Testis (tissue), 3 donors: Measurements from ENCODE around the gene UPB1. TPM values are rescaled to one million over a fixed set of nuclear protein-coding genes. Genes with fewer than 3 reads are reported as not detected.

ENCODE experiments used
- DNase-seq: peaks from one replicate; pipeline ENCODE4 v3.0.0-alpha.2; 2019
- H3K27ac ChIP-seq, 2 donors: fragments of 200-600 bp; sonication (generic); one replicate each; pipeline ENCODE4 v1.5.1; 2019
- H3K27me3 ChIP-seq: fragments of 200-600 bp; sonication (generic); one replicate; pipeline ENCODE4 v1.5.1; 2019
- H3K36me3 ChIP-seq: fragments of 200-600 bp; sonication (generic); one replicate; pipeline ENCODE4 v1.5.1; 2017; ENCODE audit warnings: low read depth; ENCODE audit errors: missing control alignments
- H3K4me1 ChIP-seq: fragments of 200-600 bp; sonication (generic); one replicate; pipeline ENCODE4 v1.5.1; 2019
- H3K4me3 ChIP-seq, 2 donors: fragments of 200-600 bp; sonication (generic); one replicate each; pipeline ENCODE4 v1.5.1; 2017 to 2019
- H3K9me3 ChIP-seq: fragments of 200-600 bp; sonication (generic); one replicate; pipeline ENCODE4 v1.5.1; 2017
- CTCF ChIP-seq, 3 experiments: fragments of 450-650 bp in 2 of 3; fragments of 200-600 bp in 1 of 3; sonication (generic) in 1 of 3; IDR thresholded peaks; one replicate each; pipeline ENCODE4 v1.5.1; 2016 to 2019; ENCODE audit warnings: antibody characterized with exemption in 3 of 3, mild to moderate bottlenecking in 2 of 3, moderate library complexity in 1 of 3
- POLR2A ChIP-seq: fragments of 450-650 bp; IDR thresholded peaks from one replicate; pipeline ENCODE4 v1.6.1; 2017; ENCODE audit warnings: antibody characterized with exemption, mild to moderate bottlenecking, moderate library complexity
- WGBS, 2 donors: methylation state at CpG; one replicate each; pipeline ENCODE4 v1.1.5; 2018; 5-methylcytosine and 5-hydroxymethylcytosine counted together
- intact Hi-C: fragments of 100-400 bp; cut with DNase I; formaldehyde crosslinking; loops from one replicate; pipeline ENCODE4 v1.15.1; 2023; ENCODE audit warnings: low total_unique reads
- polyA plus RNA-seq: library from polyadenylated mRNA; stranded (reverse); fragments of 350-450 nt; fragmentation: Illumina TruSeq; extraction: RNeasy Lipid Tissue Mini Kit (QIAGEN cat#74804); gene quantifications from one replicate; pipeline ENCODE4 v1.2.3, GENCODE V29; 2014; ENCODE audit warnings: low read depth, low replicate concordance; ENCODE audit not compliant: insufficient read depth
- total RNA-seq, 2 donors: library from RNA; depleted of rRNA; stranded (reverse); fragments of >200 nt; gene quantifications; one replicate each; pipeline ENCODE4 v1.2.3, GENCODE V29; 2016

Gene UPB1
- total and polyA plus RNA-seq, 3 donors from 2014 or later, result 6.7 to 12.1 (median 11.5) TPM

- H3K27ac ChIP-seq, result no peak overlapping the region
- DNase-seq, result peak; percentile 73
- intact Hi-C loops, result loop anchor here (10.0 kb wide), 2 partner anchors 78 to 178 kb away; partner anchors contain the start of gene ADORA2A
- H3K4me3 ChIP-seq, result no peak overlapping the region
- no peaks in the 10 kb centered on the region for H3K4me1 ChIP-seq
- no peaks in the 10 kb centered on the region for H3K27me3 ChIP-seq
- peak; percentile 37 to 58 (median 50) for TF ChIP-seq CTCF (IDR thresholded peaks at IDR 0.05)
- TF ChIP-seq POLR2A, result no peak
- no peaks in the 10 kb centered on the region for H3K36me3 ChIP-seq
- no peaks in the 10 kb centered on the region for H3K9me3 ChIP-seq
- WGBS, 2 donors, result 80 to 88% methylated on average over 7 of the region's 7 CpGs
Measured at GRCh38 chr22:24503137-24503842, 8.2 kb downstream of the UPB1 start.

DNA sequence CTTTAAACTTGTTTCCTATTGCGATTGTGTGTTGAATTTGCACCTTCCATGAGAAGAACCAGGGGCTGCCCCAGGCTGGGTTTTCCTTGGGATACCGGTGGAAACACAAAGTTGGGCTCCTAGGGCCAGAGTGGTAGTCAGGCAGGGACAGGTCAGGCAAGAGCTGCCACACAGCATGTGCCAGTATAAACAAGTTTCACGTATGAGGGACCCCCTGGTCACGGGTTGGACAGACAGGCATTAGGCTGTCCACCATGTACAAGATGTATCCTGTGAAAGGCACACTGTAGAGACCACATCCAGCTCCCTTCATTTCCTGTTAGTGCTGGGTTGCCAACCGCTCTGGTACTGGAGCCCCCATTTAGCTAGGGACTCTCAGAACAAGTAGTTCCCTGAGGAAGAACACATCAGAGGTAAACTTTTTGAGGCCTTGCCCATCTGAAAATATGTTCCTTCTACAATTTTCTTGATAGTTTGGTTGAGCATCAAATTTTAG is 8.8 kb downstream of the UPB1 start:
- 94 to 95% methylated on average over 5 of the region's 5 CpGs for WGBS, 2 donors
- H3K27ac ChIP-seq, result no peak overlapping the region
- H3K4me1 ChIP-seq, result no peaks in the 10 kb centered on the region
- TF ChIP-seq CTCF (IDR thresholded peaks at IDR 0.05) (no peak), POLR2A (no peak)
- no peak overlapping the region for H3K4me3 ChIP-seq
- no peak for DNase-seq
- no peaks in the 10 kb centered on the region for H3K9me3 ChIP-seq
- no peaks in the 10 kb centered on the region for H3K36me3 ChIP-seq
- H3K27me3 ChIP-seq, result no peaks in the 10 kb centered on the region
- intact Hi-C loops, result loop anchor here (10.0 kb wide), 2 partner anchors 79 to 179 kb away; partner anchors contain the start of gene ADORA2A

DNA sequence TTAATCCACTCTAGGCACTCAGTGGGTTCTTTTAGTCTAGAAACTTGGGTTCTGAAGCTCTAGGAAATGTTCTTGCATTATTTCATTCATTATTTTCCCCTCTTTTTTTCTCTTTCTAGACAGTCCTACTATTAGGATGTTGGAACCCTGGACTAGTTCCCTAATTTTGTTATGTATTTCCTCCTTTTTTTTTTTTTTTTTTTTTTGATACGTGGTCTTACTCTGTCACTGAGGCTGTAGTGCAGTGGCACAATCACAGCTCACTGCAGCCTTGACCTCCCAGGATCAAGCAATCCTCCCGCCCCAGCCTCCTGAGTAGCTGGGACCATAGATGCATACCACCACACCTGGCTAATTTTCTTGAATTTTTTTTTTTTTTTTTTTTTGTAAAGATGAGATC is 9.4 kb downstream of the UPB1 start:
- intact Hi-C loops, result loop anchor here (10.0 kb wide), 2 partner anchors 80 to 180 kb away; partner anchors contain the start of gene ADORA2A
- H3K36me3 ChIP-seq, result no peaks in the 10 kb centered on the region
- no peaks in the 10 kb centered on the region for H3K9me3 ChIP-seq
- no peak for TF ChIP-seq POLR2A
- no peak for TF ChIP-seq CTCF (IDR thresholded peaks at IDR 0.05)
- H3K4me3 ChIP-seq, result no peak overlapping the region
- no peak overlapping the region for H3K27ac ChIP-seq
- H3K4me1 ChIP-seq, result no peaks in the 10 kb centered on the region
- no peak for DNase-seq
- H3K27me3 ChIP-seq, result no peaks in the 10 kb centered on the region
- 95 to 100% methylated on average over 2 of the region's 2 CpGs for WGBS, 2 donors

GRCh38 chr22:24504956-24505736 is 10.0 kb downstream of the UPB1 start:
- Histone ChIP-seq H3K27me3 (no peaks in the 10 kb centered on the region), H3K9me3 (no peaks in the 10 kb centered on the region), H3K4me1 (no peaks in the 10 kb centered on the region), H3K4me3 (no peak overlapping the region), H3K36me3 (no peaks in the 10 kb centered on the region), H3K27ac (no peak overlapping the region)
- no peak for DNase-seq
- intact Hi-C loops, result loop anchor here (10.0 kb wide), 2 partner anchors 80 to 180 kb away; partner anchors contain the start of gene ADORA2A
- WGBS, 2 donors, result 91 to 96% methylated on average over 3 of the region's 3 CpGs
- TF ChIP-seq CTCF (IDR thresholded peaks at IDR 0.05), result no peak
- no peak for TF ChIP-seq POLR2A
